Endodermal cell (in vitro differentiated cells): Measurements from ENCODE around the gene BMP8B. TPM values are rescaled to one million over a fixed set of nuclear protein-coding genes. Genes with fewer than 3 reads are reported as not detected.

Source experiments
- DNase-seq: peaks from one replicate; pipeline ENCODE4 v3.0.0-alpha.2; 2017
- H3K27ac ChIP-seq: 2 replicates; pipeline ENCODE4 v1.5.1; 2013; ENCODE audit warnings: mild to moderate bottlenecking, low read depth, low read length, moderate library complexity
- H3K27me3 ChIP-seq: 2 replicates; pipeline ENCODE4 v1.6.1; 2013; ENCODE audit warnings: mild to moderate bottlenecking, low read length, moderate library complexity; ENCODE audit not compliant: insufficient read depth, control insufficient read depth, poor library complexity, severe bottlenecking
- H3K36me3 ChIP-seq: 2 replicates; pipeline ENCODE4 v1.7.0; 2013; ENCODE audit warnings: mild to moderate bottlenecking, low read length, moderate library complexity; ENCODE audit not compliant: control insufficient read depth, insufficient read depth
- H3K4me1 ChIP-seq: one replicate; pipeline ENCODE4 v1.7.0; 2013; ENCODE audit warnings: low read length; ENCODE audit not compliant: control insufficient read depth, insufficient read depth
- H3K4me3 ChIP-seq: 2 replicates; pipeline ENCODE4 v1.5.1; 2013; ENCODE audit warnings: mild to moderate bottlenecking, low read length, moderate library complexity
- H3K9ac ChIP-seq: 2 replicates; pipeline ENCODE4 v1.6.1; 2013; ENCODE audit warnings: mild to moderate bottlenecking, low read length, moderate library complexity; ENCODE audit not compliant: poor library complexity, severe bottlenecking; ENCODE audit errors: extremely low read depth
- H3K9me3 ChIP-seq: 2 replicates; pipeline ENCODE4 v1.6.1; 2013; ENCODE audit warnings: mild to moderate bottlenecking, low read length, moderate library complexity; ENCODE audit not compliant: control insufficient read depth
- H3K27ac Mint-ChIP-seq: 2 replicates; pipeline ENCODE4 v1.8.0; 2020; ENCODE audit warnings: mixed read lengths
- H3K27me3 Mint-ChIP-seq: 2 replicates; pipeline ENCODE4 v1.8.0; 2021; ENCODE audit warnings: mild to moderate bottlenecking, mixed read lengths; ENCODE audit not compliant: insufficient read depth
- H3K36me3 Mint-ChIP-seq: 2 replicates; pipeline ENCODE4 v1.8.0; 2020; ENCODE audit warnings: low read depth, mixed read lengths
- H3K4me1 Mint-ChIP-seq: 2 replicates; pipeline ENCODE4 v1.8.0; 2020; ENCODE audit warnings: mixed read lengths
- H3K4me3 Mint-ChIP-seq: 2 replicates; pipeline ENCODE4 v1.8.0; 2020; ENCODE audit warnings: mild to moderate bottlenecking, moderate library complexity, mixed read lengths
- H3K9me3 Mint-ChIP-seq: 2 replicates; pipeline ENCODE4 v1.8.0; 2020; ENCODE audit warnings: mild to moderate bottlenecking, mixed read lengths
- CTCF ChIP-seq: fragments of 200-600 bp; sonication (generic); conservative IDR thresholded peaks from 2 replicates; pipeline ENCODE4 v1.5.0; 2021; ENCODE audit warnings: antibody characterized with exemption, mild to moderate bottlenecking
- WGBS, 2 experiments: methylation state at CpG; one replicate each; pipeline versions ENCODE4 v1.1.5 to v1.1.7; 2013; ENCODE audit warnings: missing lambda C conversion rate in 2 of 2, mixed read lengths in 1 of 2; ENCODE audit not compliant: insufficient coverage in 1 of 2, insufficient read length in 1 of 2; 5-methylcytosine and 5-hydroxymethylcytosine counted together
- total RNA-seq, 2 donors: library from RNA; stranded (reverse); fragmentation: NEBNext Ultra II Directional in 1 of 2; extraction: Animal tissue kit (Norgen Biotek cat#: 25700) in 1 of 2; gene quantifications; 2 replicates in 1 of 2; 3 replicates in 1 of 2; pipeline ENCODE4 v1.2.1, GENCODE V29; 2021

Gene BMP8B
- total RNA-seq, 2 donors from 2014 or later, result 0.13 to 0.29 TPM

GRCh38 chr1:39717809-39718208, 70.9 kb downstream of the BMP8B start:
- WGBS, 2 experiments, result 39 to 73% methylated on average over 2 to 6 of the region's 6 CpGs
- no peaks in the 10 kb centered on the region for H3K9me3 Mint-ChIP-seq
- H3K27me3 ChIP-seq, result peaks cover 95% of the 10 kb centered on the region

GRCh38 chr1:39713557-39713956, 75.1 kb downstream of the BMP8B start:
- TF ChIP-seq CTCF, result no peak
- WGBS, 2 experiments, result 81 to 87% methylated on average over 4 to 5 of the region's 5 CpGs
- Mint-ChIP-seq H3K27me3 (peaks cover 98% of the 10 kb centered on the region), H3K9me3 (no peaks in the 10 kb centered on the region), H3K4me1 (peaks cover 13% of the 10 kb centered on the region), H3K36me3 (no peaks in the 10 kb centered on the region), H3K4me3 (no peak overlapping the region), H3K27ac (no peak overlapping the region)
- no peak overlapping the region for H3K9ac ChIP-seq
- no peak overlapping the region for H3K4me3 ChIP-seq
- H3K4me1 ChIP-seq, result no peaks in the 10 kb centered on the region
- peaks cover 100% of the 10 kb centered on the region for H3K27me3 ChIP-seq
- no peaks in the 10 kb centered on the region for H3K9me3 ChIP-seq
- no peaks in the 10 kb centered on the region for H3K36me3 ChIP-seq
- DNase-seq, result no peak
- no peak overlapping the region for H3K27ac ChIP-seq

More at GRCh38 chr1:39717809-39718208, 70.9 kb downstream of the BMP8B start:
- no peaks in the 10 kb centered on the region for H3K36me3 ChIP-seq
- peak; percentile 44 for TF ChIP-seq CTCF
- no peak overlapping the region for H3K4me3 ChIP-seq
- no peak overlapping the region for H3K27ac ChIP-seq
- Mint-ChIP-seq H3K27ac (no peak overlapping the region), H3K4me1 (no peaks in the 10 kb centered on the region), H3K27me3 (peaks cover 96% of the 10 kb centered on the region), H3K36me3 (no peaks in the 10 kb centered on the region), H3K4me3 (no peak overlapping the region)
- no peaks in the 10 kb centered on the region for H3K9me3 ChIP-seq
- H3K9ac ChIP-seq, result no peak overlapping the region
- no peak for DNase-seq
- H3K4me1 ChIP-seq, result no peaks in the 10 kb centered on the region

GRCh38 chr1:39711966-39712340, 76.7 kb downstream of the BMP8B start:
- Histone ChIP-seq H3K4me1 (no peaks in the 10 kb centered on the region), H3K27ac (no peak overlapping the region), H3K27me3 (peaks cover 100% of the 10 kb centered on the region), H3K9me3 (no peaks in the 10 kb centered on the region), H3K4me3 (no peak overlapping the region), H3K36me3 (no peaks in the 10 kb centered on the region), H3K9ac (no peak overlapping the region)
- Mint-ChIP-seq H3K4me1 (peaks cover 13% of the 10 kb centered on the region), H3K36me3 (no peaks in the 10 kb centered on the region), H3K27ac (no peak overlapping the region), H3K4me3 (no peak overlapping the region), H3K9me3 (no peaks in the 10 kb centered on the region), H3K27me3 (peaks cover 98% of the 10 kb centered on the region)
- DNase-seq, result peak; percentile 86
- TF ChIP-seq CTCF, result no peak
- WGBS, 2 experiments, result 34 to 39% methylated on average over 3 to 6 of the region's 6 CpGs
